SU-DHL-6 (cell line): ENCODE results near the gene SLC6A12.

Experiments used
- H2AFZ ChIP-seq: fragments of 200-600 bp; sonication (generic); 2 replicates; pipeline ENCODE4 v1.6.1; 2014; ENCODE audit warnings: low read depth, mild to moderate bottlenecking, moderate library complexity, mixed read lengths, antibody characterized with exemption, low read length; ENCODE audit not compliant: severe bottlenecking
- H3F3A ChIP-seq: fragments of 200-600 bp; shearing (Covaris generic); 2 replicates; pipeline ENCODE4 v1.6.0; 2016; ENCODE audit warnings: antibody characterized with exemption, mild to moderate bottlenecking; ENCODE audit not compliant: insufficient read depth
- H3K27ac ChIP-seq: fragments of 200-600 bp; sonication (generic); 2 replicates; pipeline ENCODE4 v1.5.1; 2016; ENCODE audit warnings: low read depth, mild to moderate bottlenecking, low read length, moderate library complexity, mixed read lengths
- H3K27me3 ChIP-seq: fragments of 200-600 bp; sonication (generic), shearing (Covaris generic); 2 replicates; pipeline ENCODE4 v1.6.0; 2014; ENCODE audit warnings: mild to moderate bottlenecking, low read length
- H3K36me3 ChIP-seq: fragments of 200-600 bp; sonication (generic); 2 replicates; pipeline ENCODE4 v1.6.1; 2014; ENCODE audit warnings: mild to moderate bottlenecking, low read length, mixed read lengths
- H3K4me2 ChIP-seq: fragments of 300-600, 200-600 bp; shearing (Covaris generic), sonication (generic); 2 replicates; pipeline ENCODE4 v1.6.0; 2014; ENCODE audit warnings: low read length, low read depth, mild to moderate bottlenecking; ENCODE audit not compliant: poor library complexity, severe bottlenecking
- H3K4me3 ChIP-seq: fragments of 200-600 bp; sonication (generic); 2 replicates; pipeline ENCODE4 v1.5.1; 2014; ENCODE audit warnings: antibody characterized with exemption, low read length, mild to moderate bottlenecking, mixed read lengths; ENCODE audit not compliant: insufficient read depth, poor library complexity, severe bottlenecking
- H3K79me2 ChIP-seq: fragments of 200-600 bp; sonication (generic); 2 replicates; pipeline ENCODE4 v1.6.1; 2014; ENCODE audit warnings: mild to moderate bottlenecking, low read length, moderate library complexity; ENCODE audit not compliant: insufficient read depth
- H3K9ac ChIP-seq: fragments of 200-600 bp; sonication (generic); 2 replicates; pipeline ENCODE4 v1.7.0; 2014; ENCODE audit warnings: mild to moderate bottlenecking, low read length
- H3K9me2 ChIP-seq: fragments of 200-600 bp; sonication (generic); replicated peaks from 2 replicates; pipeline ENCODE4 v1.6.1; 2014; ENCODE audit warnings: low read length; ENCODE audit not compliant: insufficient read depth
- H3K9me3 ChIP-seq: fragments of 200-600 bp; sonication (generic); 2 replicates; pipeline ENCODE4 v1.6.1; 2014; ENCODE audit warnings: low read length, mixed read lengths; ENCODE audit not compliant: insufficient read depth
- H4K20me1 ChIP-seq: fragments of 200-600 bp; sonication (generic); 2 replicates; pipeline ENCODE4 v1.6.1; 2014; ENCODE audit warnings: low read depth, mild to moderate bottlenecking, antibody characterized with exemption, low read length, moderate library complexity, mixed read lengths
- EZH2phosphoT487 ChIP-seq: fragments of 200-600 bp; sonication (generic), shearing (Covaris generic); conservative IDR thresholded peaks from 2 replicates; pipeline ENCODE4 v1.6.1; 2018; ENCODE audit warnings: mild to moderate bottlenecking, antibody characterized with exemption, low read length, moderate library complexity, mixed read lengths
- TF ChIP-seq, protein P1 (sequence below): fragments of 200-600 bp; sonication (generic); IDR thresholded peaks from one replicate; pipeline ENCODE4 v1.5.1; 2017; ENCODE audit warnings: antibody characterized with exemption, mild to moderate bottlenecking, low read length, moderate library complexity; ENCODE audit not compliant: insufficient read depth, poor library complexity, severe bottlenecking

Gene SLC6A12

DNA sequence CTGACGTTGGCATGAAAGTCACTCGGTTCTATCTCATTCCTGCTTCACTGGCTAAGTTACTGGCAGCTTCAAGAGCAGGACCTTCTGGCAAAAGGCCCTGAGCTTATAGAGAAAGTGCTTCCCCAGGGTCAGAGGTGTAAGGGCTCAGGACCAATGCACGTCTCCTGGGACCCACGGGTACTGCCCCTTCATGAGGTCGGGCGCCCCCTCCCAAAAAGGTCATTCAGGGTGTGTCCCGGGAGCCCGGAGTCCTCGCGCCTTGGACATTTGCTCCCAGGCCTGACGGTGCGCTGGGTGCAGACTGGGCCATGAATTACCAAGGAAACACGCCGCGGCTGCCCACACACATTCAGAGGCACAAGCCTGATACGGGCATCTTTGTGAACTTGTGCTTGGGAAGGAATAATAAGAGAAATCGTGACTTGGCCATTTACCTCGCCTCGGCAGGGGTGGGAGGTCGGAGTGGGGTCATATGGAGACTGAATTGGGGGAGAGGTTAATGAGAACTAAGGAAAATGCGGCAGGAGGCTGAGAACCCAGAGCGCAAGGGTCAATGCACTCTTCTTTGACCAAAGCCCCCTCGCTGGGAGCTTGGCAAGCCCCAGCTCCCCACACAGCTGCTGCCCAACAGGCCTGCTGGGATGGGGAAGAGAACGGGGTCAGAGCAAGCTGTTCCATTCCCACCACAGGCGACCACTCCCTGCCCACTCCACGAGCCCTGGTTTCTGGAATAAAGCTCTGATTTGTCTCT is 15.7 kb upstream of the SLC6A12 start:
- H3K4me3 ChIP-seq: no peak overlapping the region
- no peak for TF ChIP-seq EZH2phosphoT487
- TF ChIP-seq, protein P1, sequence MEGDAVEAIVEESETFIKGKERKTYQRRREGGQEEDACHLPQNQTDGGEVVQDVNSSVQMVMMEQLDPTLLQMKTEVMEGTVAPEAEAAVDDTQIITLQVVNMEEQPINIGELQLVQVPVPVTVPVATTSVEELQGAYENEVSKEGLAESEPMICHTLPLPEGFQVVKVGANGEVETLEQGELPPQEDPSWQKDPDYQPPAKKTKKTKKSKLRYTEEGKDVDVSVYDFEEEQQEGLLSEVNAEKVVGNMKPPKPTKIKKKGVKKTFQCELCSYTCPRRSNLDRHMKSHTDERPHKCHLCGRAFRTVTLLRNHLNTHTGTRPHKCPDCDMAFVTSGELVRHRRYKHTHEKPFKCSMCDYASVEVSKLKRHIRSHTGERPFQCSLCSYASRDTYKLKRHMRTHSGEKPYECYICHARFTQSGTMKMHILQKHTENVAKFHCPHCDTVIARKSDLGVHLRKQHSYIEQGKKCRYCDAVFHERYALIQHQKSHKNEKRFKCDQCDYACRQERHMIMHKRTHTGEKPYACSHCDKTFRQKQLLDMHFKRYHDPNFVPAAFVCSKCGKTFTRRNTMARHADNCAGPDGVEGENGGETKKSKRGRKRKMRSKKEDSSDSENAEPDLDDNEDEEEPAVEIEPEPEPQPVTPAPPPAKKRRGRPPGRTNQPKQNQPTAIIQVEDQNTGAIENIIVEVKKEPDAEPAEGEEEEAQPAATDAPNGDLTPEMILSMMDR: no peak
- H3K79me2 ChIP-seq: no peaks in the 10 kb centered on the region
- H3F3A ChIP-seq: no peaks in the 10 kb centered on the region
- no peaks in the 10 kb centered on the region for H3K9me2 ChIP-seq
- H4K20me1 ChIP-seq: no peaks in the 10 kb centered on the region
- H3K27me3 ChIP-seq: no peaks in the 10 kb centered on the region
- no peak overlapping the region for H3K27ac ChIP-seq
- H3K9ac ChIP-seq: no peak overlapping the region
- H2AFZ ChIP-seq: no peak overlapping the region
- H3K9me3 ChIP-seq: no peaks in the 10 kb centered on the region
- no peaks in the 10 kb centered on the region for H3K36me3 ChIP-seq
- no peak overlapping the region for H3K4me2 ChIP-seq

DNA sequence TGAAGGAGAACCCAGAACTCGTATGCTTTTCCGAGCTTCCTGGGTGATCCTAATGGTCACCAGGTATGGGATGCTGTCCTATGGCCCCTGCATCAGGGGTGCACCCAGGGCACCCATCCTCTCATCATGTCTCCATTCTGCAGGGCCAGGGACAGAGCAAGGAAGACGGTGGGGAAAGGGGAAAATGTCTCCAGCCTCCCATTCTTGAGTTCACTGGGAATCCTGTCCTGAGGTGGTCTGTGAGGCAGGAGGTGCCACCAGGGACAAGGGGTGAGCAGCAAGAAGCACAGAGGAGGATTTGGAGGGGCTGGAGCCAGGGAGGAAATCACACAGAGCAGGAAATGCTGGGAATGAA is 14.9 kb upstream of the SLC6A12 start:
- no peaks in the 10 kb centered on the region for H3K27me3 ChIP-seq

DNA sequence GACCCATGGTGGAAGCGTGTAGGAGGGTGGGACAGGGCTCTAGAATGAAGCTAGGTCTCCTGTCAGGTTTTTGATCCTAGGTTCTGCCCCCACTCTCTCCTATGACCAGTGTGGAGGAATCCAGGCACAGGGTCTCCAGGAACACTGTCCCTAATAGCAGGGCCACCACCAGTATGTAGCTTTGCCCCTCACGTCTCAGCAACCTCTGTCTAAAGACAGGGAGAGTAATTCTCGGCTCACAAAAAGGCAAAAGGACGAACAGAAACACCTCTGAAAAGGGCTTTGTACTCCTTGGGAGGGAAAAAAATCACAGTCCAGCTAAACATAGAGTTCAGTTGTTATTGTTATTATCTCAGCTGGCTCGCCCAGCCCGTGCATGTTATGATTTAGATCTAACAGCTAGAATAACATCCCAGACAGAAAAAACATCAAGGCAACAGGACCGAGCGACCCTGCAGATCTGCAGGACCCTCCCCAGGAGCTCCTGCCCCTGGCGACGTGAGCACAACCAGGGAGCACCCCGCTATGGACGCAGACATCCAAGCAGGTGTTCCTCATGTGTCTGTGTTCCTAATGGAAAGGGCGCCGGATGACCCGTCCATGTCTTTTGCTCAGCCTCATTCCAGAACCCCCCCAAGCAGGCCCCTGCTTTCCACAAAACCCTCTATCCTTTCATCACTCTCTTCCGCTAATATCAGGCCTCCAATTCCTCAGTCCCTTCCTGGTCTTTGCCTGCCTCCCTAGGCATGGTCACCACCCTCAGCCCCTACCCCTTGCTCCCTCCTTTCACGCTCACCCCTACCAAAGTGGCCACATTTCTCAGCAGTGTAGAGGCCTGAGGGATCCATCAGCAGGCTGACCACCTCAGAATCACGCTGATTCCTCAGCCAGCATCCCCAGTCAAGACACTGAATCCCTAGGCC is 14.2 kb upstream of the SLC6A12 start:
- no peak overlapping the region for H2AFZ ChIP-seq
- H3K4me2 ChIP-seq: no peak overlapping the region
- no peak for TF ChIP-seq EZH2phosphoT487
- TF ChIP-seq, protein P1: no peak
- H3K79me2 ChIP-seq: no peaks in the 10 kb centered on the region
- H3F3A ChIP-seq: no peaks in the 10 kb centered on the region
- no peaks in the 10 kb centered on the region for H3K9me3 ChIP-seq
- H3K27ac ChIP-seq: no peak overlapping the region
- no peaks in the 10 kb centered on the region for H3K27me3 ChIP-seq
- no peak overlapping the region for H3K4me3 ChIP-seq
- H3K9me2 ChIP-seq: no peaks in the 10 kb centered on the region
- H4K20me1 ChIP-seq: no peaks in the 10 kb centered on the region
- no peaks in the 10 kb centered on the region for H3K36me3 ChIP-seq
- no peak overlapping the region for H3K9ac ChIP-seq

More for the DNA sequence above, 14.9 kb upstream of the SLC6A12 start:
- TF ChIP-seq EZH2phosphoT487: no peak
- TF ChIP-seq, protein P1: no peak
- no peak overlapping the region for H3K4me3 ChIP-seq
- H3K9ac ChIP-seq: no peak overlapping the region
- H3K79me2 ChIP-seq: no peaks in the 10 kb centered on the region
- no peaks in the 10 kb centered on the region for H4K20me1 ChIP-seq
- no peaks in the 10 kb centered on the region for H3K36me3 ChIP-seq
- H2AFZ ChIP-seq: no peak overlapping the region
- H3F3A ChIP-seq: no peaks in the 10 kb centered on the region
- H3K9me3 ChIP-seq: no peaks in the 10 kb centered on the region
- no peak overlapping the region for H3K27ac ChIP-seq
- no peak overlapping the region for H3K4me2 ChIP-seq
- H3K9me2 ChIP-seq: no peaks in the 10 kb centered on the region
